ENCODE data around the gene PPARG.
"Not testable (repeated sequence)": the region's sequence is repeated elsewhere in the genome, so short reads cannot be mapped to it uniquely, and the experiment has no call there.

Gene PPARG

DNA sequence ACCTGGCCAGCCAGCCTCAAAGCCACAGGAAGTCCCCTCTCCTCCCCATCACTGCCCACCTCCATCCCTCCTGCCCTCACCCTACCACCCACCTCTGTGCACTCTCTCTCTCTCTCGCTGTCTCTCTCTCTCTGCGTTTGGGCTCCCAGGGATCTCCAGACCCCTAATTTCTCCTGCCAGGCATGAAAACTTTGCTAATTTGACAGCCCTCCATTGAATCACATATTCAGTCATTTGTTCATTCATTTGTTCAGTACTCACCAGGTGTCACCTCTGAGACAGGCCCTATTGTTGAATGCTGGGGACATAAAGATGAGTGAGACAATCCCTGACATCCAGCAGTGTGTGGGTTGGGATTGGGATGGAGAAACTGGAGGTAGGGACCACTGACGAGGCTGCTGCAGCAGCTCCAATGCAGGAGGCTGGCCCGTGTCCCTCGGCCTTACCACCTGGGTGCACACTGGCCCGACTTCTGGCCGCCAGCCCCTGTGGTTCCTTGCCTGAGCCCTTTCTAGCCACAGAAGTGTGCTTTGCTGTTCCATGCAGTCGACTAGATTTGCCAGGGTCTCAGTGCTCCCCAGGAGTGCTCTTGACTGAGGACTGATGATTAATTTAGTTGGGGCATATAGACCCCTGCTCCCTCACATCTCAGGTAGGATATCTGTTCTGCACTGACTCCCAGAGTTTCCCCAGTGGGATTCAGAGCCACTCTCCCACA is 156.8 kb downstream of the PPARG start:
- no peak for DNase-seq

DNA sequence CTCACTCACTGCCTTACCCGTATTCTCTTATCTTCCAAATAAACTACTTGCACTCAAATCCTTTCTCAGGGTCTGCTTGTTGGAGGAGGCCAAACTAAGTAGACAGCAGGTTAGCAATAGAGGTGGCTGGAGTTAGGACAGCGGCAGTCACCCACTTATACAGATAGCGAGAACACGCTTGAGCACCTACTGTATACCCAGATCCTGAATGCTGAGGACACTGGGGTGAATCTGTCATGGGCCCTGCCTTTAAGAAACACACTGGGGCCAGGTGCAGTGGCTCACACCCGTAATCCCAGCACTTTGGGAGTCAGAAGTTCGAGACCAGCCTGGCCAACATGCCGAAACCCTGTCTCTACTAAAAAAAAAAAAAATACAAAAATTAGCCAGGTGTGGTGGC is 157.4 kb downstream of the PPARG start:
- DNase-seq, result no peak

DNA sequence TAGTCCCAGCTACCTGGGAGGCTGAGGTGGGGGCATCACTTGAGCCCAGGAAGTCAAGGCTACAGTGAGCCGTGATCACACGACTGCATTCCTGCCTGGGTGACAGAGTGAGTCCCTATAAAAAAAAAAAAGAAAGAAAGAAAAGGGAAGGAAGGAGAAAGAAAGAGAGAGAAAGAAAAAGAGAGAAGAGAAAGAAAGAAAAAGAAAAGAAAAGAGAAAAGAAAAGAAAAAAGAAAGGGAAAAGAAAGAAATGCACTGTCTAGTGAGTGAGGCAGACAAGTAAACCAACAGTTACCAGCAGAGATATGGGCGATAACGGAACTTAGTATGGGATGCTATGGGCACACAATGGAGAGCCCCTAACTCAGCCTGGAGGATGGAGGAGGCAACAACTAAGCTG is 158.2 kb downstream of the PPARG start:
- DNase-seq, result no peak

DNA sequence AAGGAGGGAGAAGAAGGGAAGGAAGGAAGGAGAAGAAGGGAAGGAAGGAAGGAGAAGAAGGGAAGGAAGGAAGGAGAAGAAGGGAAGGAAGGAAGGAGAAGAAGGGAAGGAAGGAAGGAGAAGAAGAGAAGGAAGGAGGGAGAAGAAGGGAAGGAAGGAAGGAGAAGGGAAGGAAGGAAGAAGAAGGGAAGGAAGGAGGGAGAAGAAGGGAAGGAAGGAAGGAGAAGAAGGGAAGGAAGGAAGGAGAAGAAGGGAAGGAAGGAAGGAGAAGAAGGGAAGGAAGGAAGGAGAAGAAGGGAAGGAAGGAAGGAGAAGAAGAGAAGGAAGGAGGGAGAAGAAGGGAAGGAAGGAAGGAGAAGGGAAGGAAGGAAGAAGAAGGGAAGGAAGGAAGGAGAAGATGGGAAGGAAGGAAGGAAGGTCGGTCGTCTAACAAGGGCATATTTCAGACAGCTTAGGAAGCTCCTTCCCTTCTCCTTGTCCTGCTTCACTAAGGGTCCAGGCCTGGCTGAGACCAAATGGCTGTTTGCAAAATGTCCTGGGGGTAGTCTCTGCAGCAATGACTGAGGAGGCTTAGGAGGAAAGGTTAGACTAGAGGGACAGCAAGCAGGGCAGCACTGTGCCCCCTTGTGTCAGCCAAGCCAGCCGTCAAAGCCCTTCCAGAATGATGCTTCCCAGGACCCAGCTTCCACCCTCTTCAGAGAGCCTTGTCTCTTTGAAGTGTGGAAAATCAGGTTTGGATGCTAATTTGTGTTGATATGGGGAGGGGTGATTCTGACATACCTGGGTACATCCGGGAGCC is 159.7 kb downstream of the PPARG start:
- not testable (repeated sequence) for DNase-seq

DNA sequence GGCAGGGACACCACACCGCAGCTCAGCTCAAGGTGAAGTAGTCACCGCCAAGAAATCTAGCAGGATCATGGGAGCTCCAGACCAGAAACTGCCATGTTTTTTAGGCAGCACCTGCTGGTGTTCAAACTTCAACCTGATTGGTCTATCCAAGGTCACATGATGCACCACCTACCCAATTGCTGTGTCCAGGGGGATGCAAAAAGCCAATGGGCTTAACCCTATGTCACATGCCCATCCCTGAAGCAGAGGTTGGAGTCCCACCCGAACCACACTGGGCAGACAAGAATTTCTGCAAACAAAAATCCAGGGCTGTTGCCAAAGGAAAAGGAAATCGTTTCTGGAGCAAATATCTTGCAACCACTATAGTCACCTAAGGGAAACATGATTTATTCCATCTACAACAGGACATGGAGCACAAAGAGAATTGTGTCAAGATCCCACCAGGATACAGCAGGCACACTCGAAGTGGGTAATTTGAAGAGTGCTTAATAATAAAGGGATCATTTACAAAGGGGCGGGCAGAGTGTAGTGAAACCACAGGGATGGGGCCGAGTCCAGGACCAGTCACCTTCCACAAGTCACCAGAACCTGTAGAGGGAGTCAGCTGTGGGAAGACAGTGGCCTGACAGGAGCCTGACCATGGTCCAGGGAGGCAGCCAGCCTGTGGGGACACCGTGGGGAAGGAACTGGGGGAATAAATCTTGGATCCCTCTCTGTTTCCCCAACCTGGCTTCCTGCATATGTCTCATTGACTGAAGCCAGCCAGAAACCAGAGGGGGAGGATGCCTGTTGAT is 161.2 kb downstream of the PPARG start:
- DNase-seq, result no peak

DNA sequence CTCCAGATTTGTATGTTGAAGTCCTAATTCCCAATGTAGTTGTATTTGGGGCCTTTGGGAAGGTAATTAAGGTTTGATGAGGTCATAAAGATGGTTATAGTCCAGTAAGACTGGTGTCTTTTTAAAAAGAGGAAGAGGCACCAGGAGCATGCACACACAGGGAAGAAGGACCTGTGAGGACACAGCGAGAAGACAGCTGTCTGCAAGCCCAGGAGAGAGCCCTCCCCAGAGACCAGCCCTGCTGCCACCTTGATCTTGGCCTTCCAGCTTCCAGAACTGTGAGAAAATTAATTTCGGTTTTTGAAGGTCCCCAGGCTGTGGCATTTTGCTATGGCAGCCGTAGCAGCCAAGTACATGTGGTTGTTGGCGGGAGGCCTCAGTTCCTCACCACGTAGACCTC is 162.6 kb downstream of the PPARG start:
- DNase-seq, result no peak

DNA sequence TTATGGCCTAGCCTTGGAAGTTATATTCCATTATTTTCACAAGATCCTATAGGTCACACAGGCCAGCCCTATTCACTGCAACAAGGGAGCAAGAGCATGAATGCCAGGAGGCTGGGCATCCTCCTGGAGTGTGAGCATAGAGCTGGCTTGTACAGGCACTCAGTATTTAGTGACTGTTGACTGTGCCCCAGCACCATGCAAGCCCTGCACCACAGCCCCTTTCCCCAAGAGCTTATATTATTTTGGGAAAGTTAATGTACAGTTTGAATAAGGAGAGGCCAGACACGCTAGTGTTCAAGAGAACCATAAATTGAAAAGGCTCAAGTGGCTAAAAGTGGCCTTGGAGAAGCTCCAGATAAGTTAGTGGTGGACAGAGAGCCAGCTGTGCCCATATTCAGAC is 163.1 kb downstream of the PPARG start:
- DNase-seq, result no peak

DNA sequence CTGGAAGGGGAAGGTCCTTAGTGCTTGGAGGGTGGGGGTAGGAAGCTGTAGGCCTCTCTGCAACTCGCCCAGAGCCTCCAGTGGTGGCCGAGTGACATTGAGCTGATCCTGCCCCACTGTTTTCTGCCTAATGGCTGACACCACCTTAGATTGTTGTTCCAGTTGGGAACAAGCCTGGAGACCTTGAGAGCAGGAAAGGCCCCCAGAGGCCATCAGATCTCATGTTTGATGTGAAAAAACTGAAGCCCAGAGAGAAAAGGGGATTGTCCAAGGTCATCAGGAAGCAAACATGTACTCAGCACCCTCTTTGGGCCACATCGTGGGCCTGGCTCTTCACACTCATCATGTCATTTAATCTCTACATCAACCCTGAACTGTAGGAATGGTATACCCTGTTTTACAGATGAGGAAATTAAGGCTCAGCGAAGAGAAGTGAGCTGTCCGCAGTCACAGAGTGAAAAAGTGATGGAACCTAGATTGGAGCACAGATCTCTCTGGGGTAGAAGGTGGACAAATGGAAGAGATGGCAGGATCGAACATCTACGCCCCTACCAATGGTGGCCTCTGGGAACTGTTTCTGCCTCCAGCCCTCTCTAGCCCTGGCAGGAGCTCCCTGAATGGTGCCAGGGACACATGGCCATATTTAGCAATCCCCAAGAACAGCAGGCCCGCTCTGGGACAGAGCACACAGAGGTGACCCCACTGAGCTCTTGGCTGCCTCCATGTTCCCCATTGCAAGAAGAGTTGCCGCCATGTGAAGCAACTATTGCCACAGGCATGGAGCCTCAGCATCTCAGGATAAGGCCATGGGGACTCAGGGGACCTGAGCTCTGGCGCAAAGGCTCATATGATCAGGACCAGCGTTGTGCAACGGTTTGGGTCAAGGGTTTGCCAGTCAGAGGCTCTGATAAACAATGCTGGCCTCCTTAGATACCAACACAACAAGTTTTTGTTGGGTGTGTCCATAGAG is 163.8 kb downstream of the PPARG start:
- no peak for DNase-seq

DNA sequence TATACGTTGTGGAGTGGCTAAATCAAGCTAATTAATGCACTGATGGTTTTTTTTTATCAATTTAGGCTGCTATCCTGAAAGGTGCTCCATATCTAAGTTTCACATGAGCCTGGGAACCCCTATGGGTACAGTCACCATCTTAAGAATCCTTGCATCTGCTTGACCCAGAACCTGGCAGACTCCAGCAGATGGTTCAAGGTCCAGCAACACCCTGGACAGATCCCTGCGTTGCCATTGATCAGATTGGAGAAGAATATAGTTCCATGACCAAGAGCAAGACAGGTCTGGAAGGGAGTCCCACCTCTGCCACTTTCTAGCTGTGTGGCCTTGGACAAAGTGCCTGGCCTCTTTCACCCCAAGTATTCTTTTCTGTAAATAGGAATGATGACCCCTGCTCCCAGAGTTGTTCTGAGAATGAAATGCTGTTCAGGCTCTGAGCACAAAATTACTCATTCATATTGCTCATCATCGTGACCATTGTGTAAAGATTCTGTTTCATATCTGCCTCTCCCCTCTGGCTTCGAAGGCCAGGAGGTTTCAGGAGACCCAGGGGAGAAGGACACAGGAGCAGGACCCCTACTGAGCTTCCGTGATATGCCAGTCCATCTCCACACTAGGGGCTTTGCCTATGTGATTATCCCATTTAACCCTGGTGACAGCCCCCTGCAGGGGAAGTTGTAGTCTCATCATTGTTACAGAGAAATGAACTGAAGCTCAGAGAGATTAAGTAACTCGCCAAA is 165.4 kb downstream of the PPARG start:
- no peak for DNase-seq

DNA sequence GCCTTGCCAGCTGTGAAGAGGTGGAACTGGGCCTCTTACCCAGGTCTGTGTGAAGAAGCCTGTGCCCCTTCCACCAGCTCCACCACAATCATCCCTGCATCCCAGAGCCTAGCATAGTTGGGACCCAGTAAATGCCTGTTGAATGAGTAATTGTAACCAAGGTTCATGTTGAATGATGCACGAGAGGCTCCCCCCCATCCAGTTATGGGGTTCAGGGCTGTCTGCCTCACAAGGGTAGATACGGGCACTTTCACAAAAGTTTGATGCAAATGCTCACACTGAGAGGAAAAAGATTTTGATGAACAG is 165.9 kb downstream of the PPARG start:
- no peak for DNase-seq

DNA sequence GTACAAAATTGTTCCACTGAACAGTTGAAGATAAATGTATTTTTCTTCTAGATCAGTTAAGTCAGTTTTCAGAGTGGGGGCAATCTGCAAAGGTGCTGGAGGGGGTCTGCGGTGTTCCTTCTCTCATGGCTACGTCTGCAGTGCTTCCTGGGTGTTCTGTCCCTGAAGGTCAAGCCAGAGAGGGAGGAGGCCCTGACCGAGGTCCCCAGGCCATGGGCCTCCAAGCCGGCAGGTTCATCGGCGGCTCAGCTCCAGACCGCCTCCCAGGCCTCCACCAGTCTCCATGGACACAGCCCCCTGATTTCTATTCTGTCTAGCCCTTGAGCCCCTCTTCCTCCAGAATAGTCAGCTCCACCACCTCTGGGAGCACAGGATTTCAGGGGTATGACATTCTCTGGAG is 166.9 kb downstream of the PPARG start:
- DNase-seq, result no peak

DNA sequence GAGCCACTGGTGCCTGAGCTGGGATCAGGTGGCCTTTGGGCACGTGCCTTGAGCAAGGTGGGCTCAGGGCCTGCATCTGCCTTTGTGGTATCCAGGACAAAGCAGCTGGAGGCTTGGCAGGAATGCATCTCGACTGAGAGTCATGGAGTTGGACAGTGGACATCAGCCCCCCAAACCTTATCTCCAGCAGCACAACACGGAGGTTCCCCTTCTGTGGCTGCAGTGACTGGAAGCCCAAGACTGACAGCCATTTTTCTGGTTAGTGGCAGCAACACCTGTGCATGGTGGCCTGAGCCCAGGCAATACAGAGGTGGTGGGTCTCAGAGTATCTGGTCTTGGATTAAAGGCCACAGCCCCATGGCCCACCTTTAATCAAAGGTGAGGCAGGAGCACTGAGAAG is 167.6 kb downstream of the PPARG start:
- DNase-seq, result no peak

DNA sequence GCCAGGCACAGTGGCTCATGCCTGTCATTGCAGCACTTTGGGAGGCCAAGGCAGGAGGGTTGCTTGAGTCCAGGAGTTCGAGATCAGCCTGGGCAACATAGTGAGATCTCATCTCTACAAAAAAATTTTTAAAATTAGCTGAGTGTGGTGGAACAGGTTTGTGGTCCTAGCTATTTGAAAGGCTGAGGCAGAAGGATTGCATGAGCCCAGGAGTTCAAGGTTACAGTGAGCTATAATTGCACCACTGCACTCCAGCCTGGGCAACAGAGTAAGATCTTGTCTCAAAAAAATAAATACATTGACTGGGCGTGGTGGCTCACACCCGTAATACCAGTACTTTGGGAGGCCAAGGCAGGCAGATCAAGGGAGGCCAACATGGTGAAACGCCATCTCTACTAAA is 168.5 kb downstream of the PPARG start:
- DNase-seq, result not testable (repeated sequence)

DNA sequence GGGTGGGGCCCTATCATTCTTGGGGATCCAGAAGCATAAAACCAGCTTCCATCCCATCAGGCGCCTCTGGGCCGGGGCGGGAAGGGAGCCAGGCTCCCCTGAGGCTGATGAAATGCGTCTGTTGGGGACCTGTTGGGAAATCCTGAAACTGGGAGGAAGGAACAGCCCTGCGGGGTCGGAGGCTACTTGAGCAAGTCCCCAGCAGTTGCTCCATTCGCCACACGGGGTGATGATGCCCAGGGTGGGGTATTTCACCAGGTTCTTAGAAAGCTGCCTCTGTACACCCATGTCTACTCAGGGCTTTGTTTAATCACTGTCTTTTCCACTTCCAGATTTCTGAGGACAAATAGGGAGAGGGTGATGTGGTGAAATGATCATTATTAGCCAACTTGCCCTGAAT is 170.0 kb downstream of the PPARG start:
- DNase-seq, result no peak

DNA sequence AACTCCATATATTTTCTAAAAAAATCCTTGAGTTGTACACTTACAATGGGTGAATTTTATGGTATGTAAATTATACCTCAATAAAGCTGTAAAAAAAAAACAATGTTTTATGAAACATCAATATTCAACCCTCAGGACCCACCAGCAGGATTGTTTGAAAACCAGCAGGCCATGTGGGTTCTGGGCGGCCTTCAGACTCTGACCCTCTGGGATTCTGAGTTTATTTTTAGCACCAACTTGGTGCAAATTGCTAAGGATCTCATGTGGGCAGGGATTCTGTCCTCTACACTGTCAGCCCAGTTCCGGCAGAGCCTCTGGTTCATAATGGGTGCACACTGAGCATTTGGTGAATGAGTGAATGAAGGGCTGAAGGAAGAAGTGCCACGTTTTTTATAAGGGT is 171.3 kb downstream of the PPARG start:
- DNase-seq, result no peak

DNA sequence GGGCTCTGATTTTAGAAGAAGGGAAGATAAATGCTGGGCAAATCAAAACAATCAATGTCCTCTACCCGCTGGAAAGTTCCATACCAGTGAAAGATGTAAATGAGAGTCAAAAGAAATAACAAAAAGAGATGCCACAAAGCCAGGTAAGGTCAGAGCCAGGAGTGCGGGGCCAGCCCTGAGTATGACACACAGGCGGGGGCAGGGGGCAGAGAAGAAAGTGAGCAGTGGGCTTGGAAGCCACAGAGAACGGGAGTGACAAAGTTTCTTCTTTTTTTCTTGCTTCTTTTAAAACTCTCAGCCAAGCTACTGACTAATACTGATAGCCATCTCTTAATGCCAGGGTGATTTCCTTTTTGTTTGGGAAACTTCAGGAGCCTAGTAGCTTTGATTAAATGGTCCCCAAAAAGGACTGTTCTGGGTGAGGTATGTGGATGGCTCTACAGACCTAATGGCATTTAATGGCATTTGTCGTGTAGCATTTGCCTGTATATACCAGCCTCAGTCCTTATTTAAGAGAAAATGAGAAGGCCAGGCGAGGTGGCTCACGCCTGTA is 172.3 kb downstream of the PPARG start:
- no peak for DNase-seq

DNA sequence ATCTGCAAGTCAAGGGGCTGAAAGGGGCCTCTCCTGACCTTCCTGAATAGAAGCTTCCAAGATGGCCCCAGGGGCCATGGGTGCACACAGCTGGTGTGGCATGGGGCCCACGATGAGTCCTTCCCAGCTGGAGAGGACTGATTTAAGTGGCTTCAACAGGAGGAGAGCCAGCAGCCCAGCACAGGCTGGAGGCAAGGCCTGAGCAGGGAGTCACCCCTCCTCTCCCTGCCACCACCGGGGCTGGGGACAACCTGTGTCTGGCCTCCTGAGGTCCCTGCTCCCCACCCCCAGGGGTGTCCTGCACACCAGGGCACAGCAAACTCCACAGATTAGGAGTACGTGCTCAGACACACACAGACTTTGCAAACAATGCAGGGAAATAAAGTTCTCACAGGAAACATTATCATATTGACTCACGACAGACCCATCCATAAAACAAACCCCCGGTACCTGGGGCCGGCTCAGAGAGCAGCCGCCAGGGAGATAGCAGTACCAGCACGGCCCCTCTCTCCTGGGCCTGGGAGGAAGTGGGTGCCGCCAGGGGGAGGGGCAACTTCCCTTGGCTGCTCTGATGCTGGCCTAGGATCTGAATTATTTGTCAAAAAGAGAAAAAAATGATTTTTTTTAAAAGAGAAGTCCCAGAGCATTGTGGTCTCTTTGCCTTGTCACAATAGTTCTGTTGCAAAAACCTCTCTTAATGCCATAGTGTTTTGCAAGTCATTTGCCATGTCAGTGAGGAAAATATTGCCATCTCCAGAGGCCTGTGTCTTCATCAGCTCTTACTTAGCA is 173.5 kb downstream of the PPARG start:
- DNase-seq, result no peak

DNA sequence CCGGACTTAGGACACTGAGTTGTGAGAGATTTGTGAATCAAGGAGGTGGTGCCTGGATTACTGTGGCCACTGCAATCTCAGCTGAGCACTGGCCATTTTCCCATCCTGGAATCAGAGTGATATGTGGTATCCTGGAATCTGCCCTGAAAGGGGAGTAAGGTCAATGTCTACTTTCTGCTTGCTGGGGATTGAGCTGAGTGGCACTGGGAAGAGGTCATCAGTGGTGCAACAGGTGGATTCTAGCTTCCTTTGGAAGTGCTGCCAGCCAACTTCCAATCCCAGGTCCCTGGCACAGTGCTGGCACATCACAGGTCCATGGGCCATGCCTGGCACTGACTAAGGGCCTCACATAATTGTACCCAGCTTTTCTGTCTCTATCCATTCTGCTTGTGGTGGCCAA is 174.8 kb downstream of the PPARG start:
- no peak for DNase-seq

DNA sequence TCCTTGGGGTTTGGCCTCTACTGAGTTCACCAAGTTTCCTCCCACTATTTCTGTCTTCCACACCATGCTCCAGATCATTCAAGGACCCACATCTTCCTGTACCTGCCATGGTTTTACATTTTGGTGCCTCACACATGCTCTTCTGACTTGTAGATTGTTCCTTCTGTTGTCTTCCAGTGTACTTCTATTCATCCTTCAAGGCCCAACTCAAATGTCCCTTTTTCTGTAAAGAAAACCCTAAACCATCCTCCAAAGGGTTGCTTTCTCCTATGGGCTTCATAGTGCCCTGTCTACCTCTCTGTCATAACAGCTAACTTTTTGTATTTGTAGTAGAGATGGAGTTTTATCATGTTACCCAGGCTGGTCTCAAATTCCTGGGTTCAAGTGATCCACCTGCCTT is 175.3 kb downstream of the PPARG start:
- DNase-seq, result no peak

DNA sequence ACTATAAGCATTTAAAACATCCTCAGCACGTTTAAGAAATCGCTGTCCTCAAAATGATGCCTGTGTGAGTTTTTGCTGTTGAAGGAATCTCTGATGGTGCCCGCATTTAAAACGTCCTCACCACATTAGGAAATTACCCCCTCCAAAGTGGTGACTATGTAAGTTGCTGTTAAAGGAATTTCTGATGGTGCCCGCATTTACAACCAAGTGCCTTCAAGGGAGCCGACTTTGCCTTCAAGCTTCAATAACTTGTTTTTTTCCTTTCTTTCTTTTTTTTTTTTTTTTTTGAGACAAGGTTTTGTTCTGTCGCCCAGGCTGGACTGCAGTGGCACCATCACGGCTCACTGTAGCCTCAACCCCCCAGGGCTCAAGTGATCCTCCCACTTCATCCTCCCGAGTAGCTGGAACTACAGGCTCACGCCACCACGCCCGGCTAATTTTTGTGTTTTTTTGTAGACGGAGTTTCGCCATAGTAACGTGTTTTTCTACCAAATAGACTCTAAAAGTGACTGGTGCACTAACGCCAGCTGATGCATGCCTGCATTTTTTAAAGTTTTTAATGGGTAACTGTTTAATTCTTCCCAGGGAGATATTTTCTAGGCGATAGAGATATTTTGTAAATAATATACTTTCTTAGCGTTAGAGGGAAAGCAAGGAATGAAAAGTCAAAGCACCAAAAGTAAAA is 176.4 kb downstream of the PPARG start:
- no peak for DNase-seq

Measured in stimulated activated CD4-positive, alpha-beta T cell treated with anti-CD3 and anti-CD28 coated beads, Interleukin-4, amount 100 ng/mL, for 24 hours (primary cell).